Measurements from ENCODE around the gene MYNN.

Gene MYNN

GRCh38 chr3:169760479-169760878 lies 12.7 kb upstream of the MYNN start:
- TF ChIP-seq CTCF (conservative IDR thresholded peaks at IDR 0.05; ENCODE audit: low read depth) = no peak
- POLR2A ChIA-PET (ENCODE audit: low non-redundant PET) = no interaction called here
- H3K27ac ChIP-seq = no peak overlapping the region

GRCh38 chr3:169764312-169764881 lies 8.8 kb upstream of the MYNN start:
- ChIA-PET CTCF (interaction anchor here (1.1 kb wide), 1 partner anchor 96 kb away, joined by 4 read pairs; no protein-coding TSS in a partner anchor), POLR2A (ENCODE audit: low non-redundant PET) (interaction anchor here (1.3 kb wide), 1 partner anchor 10 kb away, joined by 3 read pairs; no protein-coding TSS in a partner anchor)
- peak overlapping the region; percentile 96 for H3K27ac ChIP-seq
- no peak for DNase-seq (ENCODE audit: low spot score)
- no peak for TF ChIP-seq CTCF (conservative IDR thresholded peaks at IDR 0.05; ENCODE audit: low read depth)

More at GRCh38 chr3:169760479-169760878, 12.7 kb upstream of the MYNN start:
- CTCF ChIA-PET = no interaction called here
- DNase-seq (ENCODE audit: low spot score) = no peak

DNA sequence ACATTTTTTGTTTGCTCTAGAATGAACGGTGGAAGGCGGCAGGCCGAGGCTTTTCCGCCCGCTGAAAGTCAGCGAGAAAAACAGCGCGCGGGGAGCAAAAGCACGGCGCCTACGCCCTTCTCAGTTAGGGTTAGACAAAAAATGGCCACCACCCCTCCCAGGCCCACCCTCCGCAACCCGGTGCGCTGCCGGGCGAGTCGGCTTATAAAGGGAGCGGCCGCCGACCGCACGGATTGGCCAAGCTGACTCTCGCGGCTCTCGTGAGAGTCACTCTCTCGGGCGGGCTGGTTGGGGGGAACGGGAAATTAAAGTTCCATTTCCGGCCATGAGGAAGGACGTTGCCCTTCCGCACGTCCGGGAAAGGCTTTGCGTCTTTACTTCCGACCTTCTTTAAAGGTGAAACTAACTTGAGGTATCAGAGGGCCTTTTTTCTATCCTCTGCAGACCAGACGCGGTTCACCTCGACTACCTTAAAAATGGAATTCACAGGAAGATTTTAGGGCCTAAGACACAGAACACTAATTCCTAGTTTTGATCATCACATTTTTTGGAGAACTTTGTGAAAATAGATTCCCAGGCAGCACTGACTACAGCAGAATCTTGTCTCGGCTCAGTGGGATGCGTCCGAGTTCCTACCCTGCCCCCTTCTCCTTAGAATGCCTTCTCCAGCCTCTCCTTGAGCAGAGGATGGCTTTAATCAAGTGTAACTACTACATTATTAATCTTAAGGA lies 8.1 kb upstream of the MYNN start, which contains the start of gene TERC:
TSS of gene TERC (minus strand) at position 179 of the 731 bp plus-strand sequence.
- no peak for TF ChIP-seq CTCF (conservative IDR thresholded peaks at IDR 0.05; ENCODE audit: low read depth)
- H3K27ac ChIP-seq = peak within 1 kb of the TSS; percentile 96
- POLR2A ChIA-PET (ENCODE audit: low non-redundant PET) = interaction anchor here (1.3 kb wide), 1 partner anchor 11 kb away, joined by 3 read pairs; no protein-coding TSS in a partner anchor
- DNase-seq (ENCODE audit: low spot score) = peak; percentile 87
- CTCF ChIA-PET = no interaction called here

- no peak for TF ChIP-seq CTCF (conservative IDR thresholded peaks at IDR 0.05; ENCODE audit: low read depth)
- CTCF ChIA-PET = interaction anchor here (0.6 kb wide), 1 partner anchor 255 kb away, joined by 3 read pairs; no protein-coding TSS in a partner anchor
- H3K27ac ChIP-seq = peak within 1 kb of the TSS; percentile 93
- peak; percentile 40 for DNase-seq (ENCODE audit: low spot score)
- POLR2A ChIA-PET (ENCODE audit: low non-redundant PET) = interaction anchor here (0.6 kb wide), 1 partner anchor 197 kb away, joined by 3 read pairs; the partner anchor contains the start of gene SEC62
These were observed 3.7 kb upstream of the MYNN start, which contains the start of gene ACTRT3 for GRCh38 chr3:169769287-169770181. Gene ACTRT3 (minus strand): TSS chr3:169769561. CDS start chr3:169769520, 41 bp downstream.

DNA sequence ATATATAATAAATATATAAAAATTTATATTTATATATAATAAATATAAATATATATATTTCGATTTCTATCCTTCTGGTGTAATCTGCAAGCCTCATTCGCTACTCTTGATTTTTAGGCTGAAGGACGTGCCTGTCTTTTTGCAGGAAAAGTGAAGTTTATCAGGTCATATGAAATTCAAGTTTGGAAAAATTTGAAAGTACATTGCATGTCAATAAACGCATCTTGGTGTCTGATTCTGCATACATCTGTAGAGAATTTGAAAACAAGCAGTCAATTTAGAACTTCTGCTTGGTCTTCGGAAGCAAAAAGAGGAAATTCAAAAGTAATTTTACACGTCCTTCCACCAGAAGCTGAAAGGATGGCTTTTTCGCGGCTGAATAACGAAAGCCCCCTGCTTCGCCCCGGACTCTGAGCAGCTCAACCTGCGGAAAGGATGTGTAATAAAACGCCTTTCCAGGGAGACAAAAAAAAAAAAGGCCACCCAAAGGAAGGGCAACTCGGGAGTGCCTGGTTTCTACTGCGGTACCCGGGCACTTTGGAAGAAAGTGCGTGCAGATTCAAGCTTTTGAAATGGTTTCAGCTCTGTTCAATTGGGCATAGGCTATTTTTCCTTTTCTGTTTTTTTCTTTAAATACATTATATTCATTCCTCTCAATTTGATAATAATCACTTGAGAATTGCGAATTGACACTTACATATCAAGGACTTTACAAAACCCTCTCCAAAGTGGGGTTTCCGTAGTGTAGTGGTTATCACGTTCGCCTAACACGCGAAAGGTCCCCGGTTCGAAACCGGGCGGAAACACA lies 1.5 kb upstream of the MYNN start:
- ChIA-PET CTCF (interaction anchor here (0.7 kb wide), 2 partner anchors 294 to 639 kb away, joined by 5 to 6 read pairs; no protein-coding TSS in a partner anchor), POLR2A (ENCODE audit: low non-redundant PET) (interaction anchor here (0.7 kb wide), 1 partner anchor 310 kb away, joined by 3 read pairs; no protein-coding TSS in a partner anchor)
- DNase-seq (ENCODE audit: low spot score) = no peak
- TF ChIP-seq CTCF (conservative IDR thresholded peaks at IDR 0.05; ENCODE audit: low read depth) = no peak
- H3K27ac ChIP-seq = peak overlapping the region; percentile 80
